Activated CD8-positive, alpha-beta memory T cell treated with anti-CD3 and anti-CD28 coated beads, Interleukin-2, amount 50 U/mL, for 24 hours (primary cell): ENCODE data around the gene PLAAT2.
"Not testable (repeated sequence)": the region's sequence is repeated elsewhere in the genome, so short reads cannot be mapped to it uniquely, and the experiment has no call there.

ENCODE experiments used
- DNase-seq: peaks from one replicate; pipeline ENCODE4 v3.0.0-alpha.2; 2020; ENCODE audit errors: extremely low read depth

The PLAAT2 gene

DNA sequence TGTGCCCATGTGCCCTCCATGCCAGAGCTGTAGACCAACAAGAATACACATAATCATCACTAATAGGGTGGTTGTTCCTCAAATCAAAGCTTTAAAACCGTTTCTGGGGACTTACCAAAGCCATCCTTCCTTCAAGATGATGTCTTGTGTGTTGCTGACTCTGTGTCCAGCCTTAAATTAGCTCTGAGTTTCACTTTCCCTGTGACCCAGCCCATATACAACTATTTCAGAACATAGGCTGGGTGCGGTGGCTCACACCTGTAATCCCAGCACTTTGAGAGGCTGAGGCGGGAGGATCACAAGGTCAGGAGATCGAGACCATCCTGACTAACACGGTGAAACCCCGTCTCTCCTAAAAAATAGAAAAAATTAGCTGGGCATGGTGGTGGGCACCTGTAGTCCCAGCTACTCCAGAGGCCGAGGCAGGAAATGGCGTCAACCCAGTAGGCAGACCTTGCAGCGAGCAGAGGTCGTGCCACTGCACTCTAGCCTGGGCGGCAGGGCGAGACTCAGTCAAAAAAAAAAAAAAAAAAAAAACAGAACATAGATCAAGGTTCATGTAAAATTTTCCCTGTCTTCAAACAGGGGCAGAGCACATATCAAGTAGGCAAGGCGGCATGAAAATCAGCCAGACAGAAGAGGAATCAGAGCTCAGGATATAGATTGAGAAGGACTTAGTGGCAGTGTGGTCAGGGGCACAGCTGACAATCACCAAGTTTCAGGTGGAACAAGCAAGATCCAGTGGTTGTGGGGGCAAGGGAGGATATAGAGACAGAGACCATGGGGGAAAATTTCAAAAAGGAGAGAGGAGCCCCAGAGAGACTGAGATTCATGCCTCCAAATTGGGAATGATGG is at the start of gene PLAAT2:
PLAAT2 (minus strand) TSS at position 179 of the 855 bp plus-strand sequence; CDS start at position 124, 55 bp downstream.
- no peak for DNase-seq

DNA sequence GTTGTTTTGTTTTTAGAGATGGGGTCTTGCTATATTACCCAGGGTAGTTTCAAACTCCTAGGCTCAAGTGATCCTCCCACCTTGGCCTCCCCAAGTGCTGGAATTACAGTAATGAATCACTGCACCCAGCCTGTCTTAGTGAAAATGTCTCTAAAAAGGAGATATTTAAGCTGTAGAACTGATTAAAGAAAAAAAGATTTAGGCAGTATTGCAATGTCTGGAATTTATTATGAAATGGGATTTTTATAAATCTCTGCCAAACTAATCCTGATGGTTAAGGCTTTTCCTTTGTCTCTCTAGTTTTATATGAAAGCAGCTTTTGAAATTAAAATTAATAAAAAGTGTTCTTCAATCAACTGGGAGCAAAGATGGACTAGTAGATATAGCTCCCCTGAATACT is 49.0 kb upstream of the PLAAT2 start:
- DNase-seq = no peak

DNA sequence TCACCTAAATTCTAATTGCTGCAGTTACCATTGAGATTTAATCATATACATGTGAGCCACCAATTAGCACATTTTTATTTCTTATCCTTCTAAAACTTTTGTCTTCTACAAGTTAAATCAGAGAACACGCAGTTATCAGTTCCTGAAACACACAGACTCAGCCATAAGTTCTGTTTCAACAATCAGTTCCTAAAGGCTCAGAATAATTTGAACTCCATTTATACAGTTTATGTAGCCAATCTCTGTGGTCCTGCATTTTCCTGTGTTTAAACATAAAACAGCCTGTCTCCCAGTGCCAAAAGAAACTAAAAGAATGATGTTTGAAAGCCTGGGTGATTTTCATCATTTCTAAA is 48.2 kb upstream of the PLAAT2 start:
- DNase-seq = no peak

DNA sequence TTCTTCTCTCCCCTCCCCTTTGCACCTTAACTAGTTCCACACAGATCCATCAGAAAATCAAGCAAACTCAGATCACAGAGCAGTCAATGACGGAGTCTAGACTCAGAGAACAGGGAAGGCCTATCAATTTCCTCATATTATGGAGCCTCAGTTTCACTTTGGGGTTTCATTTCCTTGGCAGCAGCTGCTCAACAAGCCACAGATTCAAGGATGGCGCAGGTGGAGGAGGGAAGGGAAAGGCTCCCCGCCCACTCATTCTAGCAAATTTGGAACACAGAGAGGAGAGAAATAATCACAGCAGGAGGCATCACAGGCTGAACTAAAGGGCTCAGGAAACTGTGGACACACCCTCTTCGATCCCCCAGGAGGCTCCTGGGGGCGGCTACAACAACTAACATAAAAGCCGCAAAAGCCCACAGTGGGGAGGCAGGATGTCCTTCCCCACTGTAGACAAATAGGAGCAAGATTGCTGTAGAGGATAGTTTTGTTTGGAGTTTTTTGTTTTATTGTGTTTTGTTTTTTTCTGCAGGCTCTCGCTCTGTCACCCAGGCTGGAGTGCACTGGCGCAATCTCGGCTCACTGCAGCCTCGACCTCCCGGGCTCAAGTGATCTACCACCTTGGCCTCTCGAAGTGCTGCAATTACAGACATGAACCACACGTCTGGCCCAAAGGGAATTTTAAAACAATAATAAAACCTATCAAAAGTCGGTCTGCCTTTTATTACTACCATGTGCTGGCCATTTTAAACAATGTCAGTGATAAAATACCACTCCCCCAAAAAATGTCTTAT is 47.6 kb upstream of the PLAAT2 start:
- no peak for DNase-seq

DNA sequence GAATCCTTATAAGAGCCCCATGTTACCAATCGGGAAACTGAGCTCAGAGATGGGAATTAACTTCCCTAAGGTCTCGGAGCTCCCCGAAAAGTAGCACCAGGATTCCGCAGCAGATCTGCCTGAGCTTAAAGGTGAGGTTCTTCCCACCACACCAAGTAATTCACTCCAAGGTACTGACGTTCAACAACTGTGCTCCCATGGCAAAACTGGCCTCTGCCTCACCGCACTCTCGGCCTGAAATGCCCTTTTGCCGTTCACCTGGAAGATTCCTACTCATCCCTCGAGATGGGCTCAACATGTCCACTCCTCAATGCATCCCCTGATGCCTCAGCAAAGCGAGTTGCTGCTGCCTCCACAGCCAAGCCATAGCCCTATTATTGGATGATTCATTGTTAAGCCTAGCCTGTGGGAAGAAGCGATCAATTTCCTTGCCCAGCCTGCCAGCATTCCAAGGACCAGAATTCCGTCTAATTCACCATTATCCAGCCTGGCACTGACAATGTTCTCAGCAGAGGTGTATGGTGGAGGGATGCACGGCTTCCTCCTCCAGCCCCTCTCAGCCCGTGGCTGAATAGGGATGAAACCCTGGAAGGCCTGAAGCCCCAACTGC is 46.9 kb upstream of the PLAAT2 start:
- no peak for DNase-seq

DNA sequence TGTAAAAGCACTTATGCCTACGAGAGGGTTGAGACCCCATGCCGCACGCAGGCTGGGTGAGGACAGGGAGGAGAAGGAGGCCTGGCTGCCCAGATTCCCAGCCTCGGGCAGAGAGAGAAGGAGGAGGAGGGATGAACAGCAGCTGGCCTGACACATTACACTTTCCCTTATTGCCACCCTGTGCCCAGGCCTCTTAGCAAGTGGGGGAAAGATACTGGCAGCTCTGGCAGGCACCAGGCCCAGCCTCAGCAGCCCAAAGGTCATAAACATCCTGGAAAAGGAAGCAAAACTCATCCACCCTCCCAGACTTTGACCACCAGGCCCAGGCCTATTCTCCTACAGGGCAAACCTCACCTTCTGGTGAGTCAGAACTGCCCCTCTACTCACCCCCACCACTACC is 46.4 kb upstream of the PLAAT2 start:
- no peak for DNase-seq

DNA sequence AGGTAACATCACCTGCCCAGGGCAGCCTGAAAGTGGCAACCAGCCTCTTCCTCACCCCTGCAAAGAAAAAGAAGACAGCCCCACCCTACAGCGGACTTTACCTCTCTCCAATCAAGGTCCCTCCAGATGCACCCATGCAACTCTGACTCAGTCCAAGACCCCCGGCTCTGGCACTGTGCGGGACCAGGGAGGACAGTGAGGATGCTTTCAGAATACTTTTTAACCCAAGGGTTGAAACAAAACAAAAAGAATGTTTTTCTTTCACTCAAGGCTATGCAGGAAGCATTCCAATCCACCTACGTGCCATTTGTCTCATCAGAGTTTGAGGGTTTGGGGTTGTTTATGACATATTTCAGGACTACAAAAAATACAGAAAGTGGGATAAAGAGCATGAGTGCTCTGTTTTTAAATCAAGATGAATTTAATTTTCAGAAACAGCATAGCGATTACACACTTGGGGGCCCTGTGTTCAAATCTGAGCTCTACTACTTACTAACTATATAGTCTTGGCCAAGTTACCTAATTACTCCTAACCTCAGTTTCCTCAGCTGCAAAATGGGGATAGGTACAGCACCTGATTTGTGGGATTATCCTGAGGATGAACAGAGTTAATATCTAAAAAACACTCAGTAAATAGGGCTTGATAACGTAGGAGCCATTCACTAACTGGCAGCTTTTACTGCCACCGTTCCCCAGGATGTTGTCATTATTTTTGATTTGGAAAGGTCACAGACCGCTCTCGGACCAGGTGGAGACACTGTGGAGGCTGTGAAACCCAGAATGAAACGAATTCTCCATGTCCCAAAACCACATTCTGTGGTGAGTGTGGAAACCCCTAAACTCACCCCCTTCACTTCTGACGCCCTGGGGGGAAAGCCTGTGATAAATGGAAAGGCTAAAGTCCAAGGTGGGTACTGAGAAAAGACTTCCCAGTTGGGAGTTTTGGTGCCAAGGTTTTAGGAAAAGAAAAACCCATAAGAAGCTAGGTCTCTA is 45.5 kb upstream of the PLAAT2 start:
- DNase-seq = no peak

DNA sequence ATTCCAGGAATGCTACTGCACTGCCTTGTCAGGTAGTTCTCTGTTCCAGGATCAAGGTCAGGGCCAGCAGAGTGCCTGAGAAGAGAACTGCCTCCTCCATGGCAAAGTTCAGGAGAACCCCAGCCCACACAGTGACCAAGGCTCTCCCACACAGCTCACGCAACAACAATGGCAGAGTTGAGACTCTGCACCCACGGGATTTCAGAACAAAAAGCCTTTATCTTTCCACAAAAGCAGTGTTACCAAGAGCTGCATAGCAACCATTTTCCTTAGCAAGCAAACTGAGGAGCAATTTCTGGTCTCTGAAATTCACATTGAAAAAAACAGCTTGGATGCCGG is 40.0 kb upstream of the PLAAT2 start:
- no peak for DNase-seq

DNA sequence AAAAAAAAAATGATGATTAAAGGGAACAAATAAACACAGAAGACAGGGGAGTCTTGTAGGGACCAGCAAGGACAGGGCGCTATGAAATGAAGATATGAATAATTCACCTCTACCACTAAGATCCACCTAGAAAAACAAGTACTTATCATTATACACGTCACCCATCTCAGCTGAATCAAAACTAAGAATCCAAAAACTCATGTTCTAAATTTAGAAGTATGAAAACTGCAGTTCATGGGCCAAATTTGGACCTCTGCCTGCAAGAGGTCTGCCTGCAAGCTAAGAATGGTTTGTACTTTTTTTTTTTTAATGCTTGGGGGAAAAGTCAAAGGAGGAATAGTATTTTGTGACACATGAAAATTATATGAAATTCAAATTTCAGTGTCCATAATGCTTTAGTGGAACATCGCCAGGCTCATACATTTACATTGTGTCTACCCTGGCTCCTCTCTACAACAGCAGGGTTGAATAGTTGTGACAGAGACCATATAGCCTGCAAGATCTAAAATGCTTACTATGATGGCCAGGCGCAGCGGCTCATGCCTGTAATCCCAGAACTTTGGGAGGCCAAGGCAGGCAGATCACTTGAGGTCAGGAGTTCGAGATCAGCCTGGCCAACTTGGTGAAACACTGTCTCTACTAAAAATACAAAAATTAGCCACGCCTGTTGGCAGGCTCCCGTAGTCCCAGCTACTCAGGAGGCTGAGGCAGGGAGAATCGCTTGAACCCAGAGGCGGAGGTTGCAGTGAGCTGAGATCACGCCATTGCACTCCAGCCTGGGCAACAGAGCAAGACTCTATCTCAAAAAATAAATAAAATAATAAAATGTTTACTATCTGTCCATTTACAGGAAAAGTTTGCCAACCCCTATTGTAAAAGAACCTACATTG is 39.4 kb upstream of the PLAAT2 start:
- not testable (repeated sequence) for DNase-seq

DNA sequence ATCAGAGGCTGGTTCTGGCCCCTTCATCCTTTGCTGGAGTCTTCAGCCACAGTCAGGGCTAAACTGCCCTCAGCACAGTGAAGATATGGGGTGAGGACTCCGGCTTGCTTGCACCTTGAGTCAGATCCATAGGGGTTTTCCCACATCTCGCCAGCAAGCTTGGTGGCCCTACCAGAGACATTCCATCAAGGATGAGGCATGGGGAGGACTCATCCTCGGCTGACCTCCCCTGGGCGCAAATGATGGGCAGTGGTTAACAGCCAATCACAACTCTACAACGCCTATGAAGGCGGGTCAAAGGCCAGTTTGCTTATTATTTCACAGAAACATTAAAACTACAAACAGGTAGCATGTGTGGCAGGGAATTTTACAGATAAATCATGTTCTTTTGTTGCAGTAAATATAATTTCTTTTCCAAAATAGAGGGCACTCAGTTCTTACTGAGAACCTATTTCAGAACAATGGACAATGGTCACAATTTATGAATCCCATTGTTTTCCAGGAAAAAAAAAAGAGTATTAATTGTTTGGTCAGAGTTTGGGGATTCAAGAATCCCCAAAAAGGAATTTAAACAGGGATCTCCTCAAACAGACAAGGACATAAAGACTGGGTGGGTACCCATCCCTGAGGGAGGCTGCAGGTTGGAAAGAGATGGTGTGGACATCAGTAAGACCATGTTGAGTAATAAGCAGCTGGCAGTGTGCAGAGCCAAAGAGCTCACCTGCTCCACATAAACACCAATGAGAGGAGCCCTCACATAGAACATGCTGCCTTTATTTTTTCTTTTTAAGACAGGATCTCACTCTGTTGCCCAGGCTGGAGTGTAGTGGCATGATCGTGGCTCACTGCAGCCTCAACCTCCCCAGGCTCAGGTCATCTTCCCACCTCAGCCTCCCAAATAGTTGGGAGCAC is 36.3 kb upstream of the PLAAT2 start:
- DNase-seq = no peak

DNA sequence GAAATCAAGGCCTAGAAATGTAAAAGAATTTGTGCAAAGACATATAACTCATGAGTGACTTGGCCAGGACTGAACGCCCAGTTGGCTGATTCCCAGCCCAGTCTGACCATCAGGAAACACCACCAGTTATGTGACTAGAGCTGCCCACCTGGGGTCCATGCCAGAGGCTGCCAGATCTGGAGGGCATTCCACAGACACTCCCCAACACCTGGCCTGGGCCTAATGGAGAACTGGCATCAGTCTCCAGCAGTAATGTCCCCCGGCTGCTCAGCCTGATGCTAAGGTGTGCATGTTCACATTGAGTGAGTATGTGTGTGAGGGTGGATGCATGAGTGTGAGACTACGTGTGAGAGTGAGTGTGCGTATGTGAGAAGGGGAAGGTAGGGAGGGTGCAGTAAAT is 35.4 kb upstream of the PLAAT2 start:
- no peak for DNase-seq

DNA sequence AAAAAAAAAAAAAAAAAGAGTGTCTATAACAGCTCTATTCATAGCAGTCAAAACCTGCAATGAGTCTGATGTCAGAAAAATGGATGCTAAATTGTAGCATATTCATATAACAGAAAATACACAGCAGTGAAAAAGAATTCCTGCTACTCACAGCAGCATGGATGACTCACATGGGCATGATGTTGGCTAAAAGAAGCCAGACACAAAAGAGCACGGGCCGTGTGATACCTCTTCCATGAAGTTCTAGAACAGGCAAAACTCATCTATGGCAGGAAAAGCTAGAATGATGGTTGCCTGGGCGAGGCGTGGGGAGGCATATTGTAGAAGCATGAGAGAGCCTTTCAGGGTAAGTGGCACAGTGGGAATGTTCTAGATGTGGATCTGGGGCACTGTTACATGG is 32.1 kb upstream of the PLAAT2 start:
- no peak for DNase-seq

DNA sequence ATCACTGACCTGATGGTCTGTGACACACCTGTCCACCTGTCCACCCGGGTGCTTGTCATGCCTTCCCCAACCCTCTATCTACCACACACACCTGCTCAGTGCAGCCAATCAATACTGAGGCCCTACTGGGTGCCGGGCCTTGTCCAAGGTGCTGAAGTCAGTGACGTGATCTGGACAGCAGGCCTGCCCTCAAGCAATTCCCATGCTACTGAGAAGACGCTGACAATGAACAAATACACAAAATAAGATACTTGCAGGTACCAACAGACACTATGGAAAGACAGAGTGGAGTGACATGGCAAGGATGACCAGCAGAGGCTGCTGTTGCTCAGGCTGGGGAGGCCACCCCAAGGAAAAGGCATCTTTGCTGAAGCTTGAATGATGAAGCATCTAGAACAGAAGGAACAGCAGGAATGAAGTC is 29.8 kb upstream of the PLAAT2 start:
- no peak for DNase-seq

DNA sequence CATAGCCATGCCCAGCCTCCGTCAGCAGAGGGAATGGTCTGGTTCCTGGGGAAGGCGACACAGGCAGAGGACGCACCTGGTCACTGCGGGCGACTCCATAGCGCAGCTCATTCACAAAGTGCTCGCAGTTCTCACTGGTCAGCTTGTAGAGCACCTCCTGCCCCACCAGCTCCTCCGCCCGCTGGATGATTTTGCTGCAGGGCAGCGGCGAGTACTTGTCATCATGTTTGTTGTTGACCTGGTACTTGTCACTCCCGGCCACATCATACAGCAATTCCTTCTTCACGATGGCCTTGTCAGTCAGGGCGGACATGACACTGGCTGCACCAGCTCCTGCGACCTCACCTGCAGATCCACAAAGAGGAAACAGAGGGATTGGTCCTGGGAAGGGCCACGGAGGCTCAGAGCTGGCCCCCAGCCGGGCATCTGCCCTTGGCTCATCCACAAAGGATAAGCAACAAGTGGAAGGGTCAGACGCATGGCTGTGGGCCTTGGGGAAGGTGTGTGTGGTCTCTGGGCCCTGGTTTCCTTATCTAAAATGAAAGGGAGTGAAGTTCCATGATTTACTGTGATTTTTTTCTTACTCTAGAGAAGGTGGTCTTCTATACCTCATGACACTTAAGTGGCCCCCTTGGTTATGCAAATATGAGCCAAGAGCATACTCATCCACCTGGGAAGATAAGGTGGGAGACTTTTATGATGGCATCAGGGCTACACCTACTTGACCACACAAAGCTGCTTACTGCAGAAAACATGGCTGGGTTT is 27.0 kb upstream of the PLAAT2 start:
- DNase-seq = no peak

DNA sequence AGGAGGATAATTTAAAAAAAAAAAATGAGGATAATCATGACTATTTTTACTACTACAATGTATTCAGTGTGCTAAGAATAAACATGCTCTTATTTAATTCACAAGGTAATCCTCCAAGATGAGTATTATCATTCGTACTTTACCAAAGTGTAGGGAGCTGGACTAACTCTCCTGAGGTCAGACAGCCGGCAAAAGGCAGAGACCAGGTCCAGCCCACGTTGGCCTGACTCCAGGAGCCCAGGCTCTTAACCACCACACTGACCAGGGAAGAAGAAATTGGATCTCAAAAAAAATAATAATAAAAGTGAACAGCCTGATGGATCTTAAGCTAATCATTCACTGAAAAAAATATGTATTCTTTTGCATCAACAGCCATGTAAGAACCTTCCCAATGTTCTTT is 25.8 kb upstream of the PLAAT2 start:
- DNase-seq = no peak

DNA sequence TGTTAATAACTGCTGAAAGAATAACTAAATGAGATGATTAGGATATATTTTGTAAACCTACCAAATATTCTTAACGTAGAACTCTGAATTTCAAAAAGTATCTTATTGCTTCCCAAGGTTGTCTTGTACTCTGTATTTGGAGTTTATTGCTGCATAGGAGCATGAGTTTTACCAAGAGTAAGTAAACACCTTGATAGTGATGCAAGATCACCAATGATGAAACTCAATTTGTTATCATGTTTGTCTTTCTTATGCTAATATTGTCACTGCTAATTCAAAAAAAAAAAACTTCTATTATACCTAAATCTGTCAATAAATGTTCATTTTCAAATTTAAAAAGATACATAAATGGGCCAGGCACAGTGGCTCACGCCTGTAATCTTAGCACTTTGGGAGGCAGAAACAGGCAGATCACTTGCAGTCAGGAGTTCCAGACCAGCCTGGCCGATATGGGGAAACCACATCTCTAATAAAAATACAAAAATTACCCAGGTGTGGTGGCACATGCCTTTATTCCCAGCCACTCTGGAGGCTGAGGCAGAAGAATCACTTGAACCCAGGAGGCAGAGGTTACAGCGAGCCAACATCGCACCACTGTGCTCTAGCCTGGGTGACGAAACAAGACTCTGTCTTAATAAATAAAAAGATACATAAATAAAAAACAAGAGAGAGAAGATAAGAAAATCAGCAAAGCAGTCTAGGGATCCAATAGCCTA is 23.4 kb upstream of the PLAAT2 start:
- no peak for DNase-seq

DNA sequence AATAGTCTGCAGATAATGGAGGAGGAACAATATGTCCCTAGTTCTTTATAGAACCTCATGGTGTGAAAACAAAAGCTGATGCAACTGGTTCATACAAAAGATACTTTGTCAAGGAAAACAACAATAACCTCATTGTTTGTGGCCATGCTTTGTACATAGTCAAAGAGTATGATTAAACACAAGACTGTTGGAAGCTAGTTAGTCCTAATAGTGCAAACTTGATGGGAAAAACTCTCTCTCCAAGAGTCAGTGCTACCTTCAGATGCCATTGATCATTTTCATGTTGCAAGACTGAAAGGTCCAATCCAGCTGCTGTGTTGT is 20.1 kb upstream of the PLAAT2 start:
- no peak for DNase-seq

DNA sequence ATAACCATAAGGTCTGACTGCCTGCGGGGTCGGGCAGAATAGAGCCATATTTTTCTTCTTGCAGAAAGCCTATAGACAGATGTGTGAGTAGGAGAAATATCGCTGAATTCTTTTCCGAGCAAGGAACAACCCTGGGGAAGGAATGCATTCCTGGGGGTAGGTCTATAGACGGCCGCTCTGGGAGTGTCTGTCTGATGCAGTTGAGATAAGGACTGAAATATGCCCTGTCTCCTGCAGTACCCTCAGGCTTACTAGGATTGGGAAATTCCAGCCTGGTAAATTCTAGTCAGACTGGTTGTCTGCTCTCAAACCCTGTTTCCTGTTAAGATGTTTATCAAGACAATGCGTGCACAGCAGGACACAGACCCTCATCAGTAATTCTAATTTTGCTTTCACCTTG is 18.0 kb upstream of the PLAAT2 start:
- not testable (repeated sequence) for DNase-seq
